Measurements from ENCODE around the gene PRTFDC1.

- TF ChIP-seq CTCF (IDR thresholded peaks at IDR 0.05; ENCODE audit: insufficient read depth, low read length, poor library complexity, severe bottlenecking), result no peak
- TF ChIP-seq EZH2phosphoT487 (conservative IDR thresholded peaks at IDR 0.05; ENCODE audit: low read length), result no peak
Observed at GRCh38 chr10:24869354-24870015, 82.9 kb downstream of the PRTFDC1 start.
